SK-N-DZ (cell line): ENCODE results near the gene TBC1D22A.

ENCODE experiments used
- DNase-seq: peaks from one replicate; pipeline ENCODE4 v3.0.0-alpha.2; 2015; ENCODE audit warnings: low spot score

TBC1D22A gene

DNA sequence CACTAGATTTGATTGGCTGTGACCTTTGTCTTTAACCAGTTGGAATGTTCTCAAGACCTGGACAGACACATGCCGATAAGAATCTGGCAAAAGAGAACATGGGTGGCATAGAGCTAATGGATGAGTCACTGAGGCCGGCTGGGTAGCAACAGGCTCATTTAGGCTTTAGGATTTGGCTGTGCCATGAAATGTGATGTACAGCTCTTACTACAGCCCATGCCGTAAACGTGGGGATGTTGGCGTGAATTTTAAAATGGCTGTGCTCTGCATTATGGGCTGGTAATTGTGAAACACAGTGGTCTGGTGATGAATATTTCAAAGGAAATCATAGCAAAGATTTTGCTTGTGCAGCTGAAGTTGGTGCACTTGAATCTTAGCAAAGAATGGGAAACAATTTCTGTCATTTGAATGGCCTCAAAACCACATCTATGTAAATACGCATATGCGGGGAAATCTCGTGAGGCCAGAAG lies 332.4 kb downstream of the TBC1D22A start:
- DNase-seq, result no peak

GRCh38 chr22:47095395-47096122 lies 333.1 kb downstream of the TBC1D22A start:
- no peak for DNase-seq

DNA sequence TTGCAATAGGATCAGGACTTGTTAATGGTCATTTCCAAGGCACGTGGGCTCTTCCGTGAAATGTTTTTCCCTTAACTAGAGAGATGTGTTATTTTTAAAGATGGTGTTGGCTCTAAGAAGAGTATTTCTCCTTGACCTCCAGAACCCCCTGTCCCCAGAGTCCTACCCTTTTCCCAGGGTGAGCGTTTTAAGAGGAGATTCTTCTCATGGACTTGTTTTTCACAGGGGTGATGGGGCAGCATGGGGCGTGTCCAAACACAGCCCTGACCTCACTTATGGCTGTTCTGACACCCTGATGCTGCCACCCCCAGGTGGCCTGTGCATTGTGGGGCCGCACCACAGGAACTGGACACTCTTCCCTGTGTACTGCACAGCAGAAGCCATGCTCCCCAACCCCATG lies 335.7 kb downstream of the TBC1D22A start:
- DNase-seq, result no peak

DNA sequence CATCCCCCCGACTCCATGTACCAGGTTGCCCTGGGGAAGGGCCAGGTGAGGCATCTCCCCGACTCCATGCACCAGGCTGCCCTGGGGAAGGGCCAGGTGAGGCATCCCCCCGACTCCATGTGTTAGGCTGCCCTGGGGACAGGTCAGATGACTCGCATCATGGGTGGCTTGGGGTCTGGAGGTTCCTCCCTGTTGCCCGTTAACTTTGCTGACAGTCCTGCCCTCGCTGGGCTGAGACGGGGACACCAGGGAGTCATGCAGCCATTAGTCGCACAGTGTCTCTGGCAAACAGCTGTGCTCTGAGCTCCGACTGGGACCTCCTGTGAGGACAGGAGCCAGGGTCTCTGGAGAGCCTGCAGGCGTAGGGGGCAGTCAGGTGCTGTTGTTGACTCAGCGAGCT lies 336.1 kb downstream of the TBC1D22A start:
- DNase-seq, result no peak

- no peak for DNase-seq
Measured at GRCh38 chr22:47100019-47100418, 337.6 kb downstream of the TBC1D22A start.

GRCh38 chr22:47100646-47101200 lies 338.3 kb downstream of the TBC1D22A start:
- no peak for DNase-seq

- no peak for DNase-seq
Measured at GRCh38 chr22:47101321-47101885, 339.0 kb downstream of the TBC1D22A start.

GRCh38 chr22:47102081-47102480 lies 339.6 kb downstream of the TBC1D22A start:
- no peak for DNase-seq

DNA sequence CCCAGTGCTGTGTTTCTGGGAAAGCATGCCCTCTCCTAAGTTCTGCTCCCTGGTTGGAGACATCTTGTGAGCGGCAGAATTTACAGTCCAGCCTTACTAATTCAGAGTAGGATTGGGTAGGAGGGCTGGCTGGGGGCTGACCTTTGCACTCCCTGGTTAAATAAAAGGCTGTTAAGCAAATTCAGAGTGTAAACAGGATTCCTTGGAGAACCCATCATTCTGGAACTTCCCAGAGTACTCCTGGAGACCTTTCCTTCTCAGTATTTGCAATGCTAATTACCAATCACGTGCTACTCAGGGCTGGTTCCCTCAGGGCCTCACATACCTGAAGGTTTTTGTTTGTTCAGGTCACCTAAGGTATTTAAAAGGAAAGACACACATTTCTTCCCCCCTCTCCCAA lies 340.2 kb downstream of the TBC1D22A start:
- DNase-seq, result no peak

DNA sequence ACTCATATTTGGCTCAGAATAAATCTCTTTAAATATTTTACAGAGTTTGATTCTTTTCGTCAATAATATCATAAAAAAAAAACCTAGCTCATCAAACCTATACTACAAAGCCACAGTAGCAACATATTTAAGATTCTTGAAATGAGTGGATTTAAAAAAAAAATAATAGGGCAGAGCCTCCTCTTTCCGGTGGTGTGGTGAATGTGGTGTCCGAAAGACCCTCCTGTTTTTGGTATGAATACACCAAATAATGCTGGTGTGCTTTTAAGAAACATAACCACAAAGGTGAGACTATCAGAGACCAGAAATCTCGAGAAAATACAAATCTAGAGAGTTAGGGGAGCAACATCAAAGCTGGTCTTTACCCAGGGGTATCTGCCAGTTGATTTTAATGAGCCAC lies 342.6 kb downstream of the TBC1D22A start:
- DNase-seq, result no peak

DNA sequence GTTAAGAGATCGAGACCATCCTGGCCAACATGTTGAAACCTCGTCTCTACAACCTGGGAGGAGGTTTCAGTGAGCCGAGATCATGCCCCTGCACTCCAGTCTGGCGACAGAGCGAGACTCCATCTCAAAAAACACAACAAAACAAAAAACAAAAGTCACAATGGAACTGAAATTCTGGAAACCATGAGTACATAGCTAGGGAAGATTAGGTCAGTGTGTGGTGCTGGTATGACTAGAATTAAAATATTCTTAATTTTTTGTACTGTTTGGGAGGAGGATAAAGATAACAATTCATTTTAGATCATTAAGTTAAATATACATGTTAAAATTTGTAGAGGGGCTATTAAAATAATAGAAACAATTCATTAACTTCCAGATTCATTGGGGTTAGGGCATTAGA lies 344.4 kb downstream of the TBC1D22A start:
- no peak for DNase-seq

- DNase-seq, result no peak
Measured at GRCh38 chr22:47107431-47107830, 345.0 kb downstream of the TBC1D22A start.

DNA sequence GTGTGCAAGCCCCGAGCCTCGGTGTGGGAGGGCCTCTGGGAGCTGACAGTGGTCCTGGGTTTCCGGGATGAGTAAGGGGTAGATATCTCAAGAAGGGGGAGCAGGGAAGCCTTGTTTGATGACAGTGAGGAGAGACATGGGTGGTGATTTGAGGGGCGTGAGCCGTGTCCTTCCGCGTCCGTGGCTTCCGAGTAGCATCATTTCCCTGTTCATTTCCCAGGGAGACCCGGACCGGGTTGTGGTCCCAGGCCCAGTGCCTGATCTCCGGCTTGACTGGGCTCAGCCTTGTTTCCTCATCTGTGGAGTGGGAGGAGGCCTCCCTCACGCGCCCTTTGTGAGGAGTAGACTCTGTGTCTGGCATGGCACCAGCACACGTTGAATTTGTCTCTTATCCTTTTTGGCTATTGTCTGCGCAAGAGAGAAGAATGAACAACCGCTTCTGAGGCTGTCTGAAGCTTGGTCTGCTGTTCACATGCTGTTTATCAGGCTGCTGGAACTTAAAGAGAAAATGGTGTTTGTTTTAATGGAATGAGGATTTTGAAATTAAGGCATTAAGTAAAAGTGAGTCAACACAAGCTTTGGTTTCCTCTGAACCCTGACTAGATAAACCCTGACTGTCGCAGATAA lies 348.5 kb downstream of the TBC1D22A start:
- no peak for DNase-seq

GRCh38 chr22:47111626-47112581 lies 349.5 kb downstream of the TBC1D22A start:
- no peak for DNase-seq

GRCh38 chr22:47112582-47112965 lies 350.1 kb downstream of the TBC1D22A start:
- no peak for DNase-seq

GRCh38 chr22:47112994-47113852 lies 350.8 kb downstream of the TBC1D22A start:
- no peak for DNase-seq

DNA sequence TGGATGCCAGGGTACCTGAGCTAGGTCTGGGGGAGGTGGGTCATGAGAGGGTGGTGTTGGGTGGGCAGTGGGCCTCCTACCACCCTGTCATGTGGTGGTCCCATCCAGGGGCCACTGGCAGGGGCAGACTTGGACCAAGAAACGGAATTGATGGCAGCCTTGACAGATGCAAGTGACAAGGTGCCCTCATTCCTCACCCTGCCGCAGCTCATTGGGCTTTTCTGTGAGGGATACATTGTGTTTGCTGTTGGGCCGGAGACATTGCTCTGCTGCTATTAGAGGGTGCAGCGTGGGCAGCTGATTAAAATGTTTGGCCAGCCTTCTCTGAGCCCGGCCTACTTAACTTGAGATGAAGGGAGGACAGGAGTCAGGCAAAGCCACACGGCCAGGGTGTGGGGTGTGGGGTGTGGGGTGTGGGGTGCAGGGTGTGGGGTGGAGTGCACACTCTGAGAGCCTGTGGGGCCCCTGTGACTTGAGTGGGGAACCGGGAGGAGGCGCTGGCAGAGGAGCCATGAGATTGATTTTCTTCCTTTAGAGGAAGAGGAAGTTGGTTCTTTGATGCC lies 351.5 kb downstream of the TBC1D22A start:
- DNase-seq, result no peak

DNA sequence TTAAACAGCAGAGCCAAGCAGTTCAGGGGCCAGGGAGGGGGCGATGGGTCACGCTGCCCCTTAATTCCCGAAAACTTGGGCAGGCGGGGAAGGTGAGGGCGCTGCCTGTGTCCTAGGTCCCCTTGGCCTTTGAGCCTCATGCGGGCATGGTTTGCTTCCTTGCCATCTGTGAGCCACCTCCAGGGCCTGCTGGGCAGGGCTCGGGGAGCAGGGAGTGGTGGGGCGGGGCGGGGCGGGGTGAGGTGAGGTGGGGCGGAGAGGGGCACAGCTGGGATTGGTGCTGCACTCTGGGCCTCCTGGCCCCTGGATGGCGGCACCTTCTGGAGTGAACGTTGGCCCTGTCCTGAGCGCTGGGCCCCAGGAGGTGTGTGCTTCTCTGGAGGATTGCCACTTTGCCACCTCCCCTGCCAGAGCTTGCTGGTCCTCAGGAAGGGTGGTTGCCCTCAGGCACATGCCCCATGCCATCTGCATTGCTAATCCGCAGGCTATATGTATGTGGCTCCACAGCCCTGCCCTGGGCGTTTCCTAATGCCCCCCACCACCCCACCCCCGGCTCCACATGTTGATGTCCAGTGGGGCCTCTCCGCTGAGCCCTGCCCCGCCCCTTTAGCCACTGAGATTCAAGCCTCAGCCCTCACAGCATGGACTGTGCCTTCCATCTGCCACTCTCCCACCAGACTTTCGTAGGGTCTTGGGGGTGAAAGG lies 352.5 kb downstream of the TBC1D22A start:
- no peak for DNase-seq

DNA sequence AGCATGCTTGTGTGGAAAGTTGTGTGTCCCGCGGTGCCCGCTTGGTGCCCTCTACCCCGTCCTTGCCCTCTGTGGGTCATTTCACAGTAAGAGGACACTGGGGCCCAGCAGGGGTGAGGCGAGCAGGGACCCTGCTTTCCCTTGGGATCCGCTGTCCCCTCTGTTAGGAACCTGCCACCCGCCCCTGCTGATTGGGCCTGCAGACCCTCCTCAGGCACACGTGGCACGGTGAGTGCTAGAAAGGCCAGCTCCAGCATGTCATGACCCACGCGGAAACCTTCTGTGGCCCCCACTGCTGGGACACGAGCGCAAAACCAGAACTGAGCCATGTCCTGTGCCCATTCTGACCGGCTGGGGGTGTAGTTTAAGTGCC lies 353.1 kb downstream of the TBC1D22A start:
- no peak for DNase-seq

- DNase-seq, result no peak
Measured at GRCh38 chr22:47115921-47116320, 353.5 kb downstream of the TBC1D22A start.
